ENCODE measurements around the gene BMP6. TPM values are rescaled to one million over a fixed set of nuclear protein-coding genes. Genes with fewer than 3 reads are reported as not detected.

The BMP6 gene
- polyA plus RNA-seq, 2 of the 4 experiments (the other 2 are of a cell fraction), result 8.4 to 23.0 TPM

GRCh38 chr6:7823552-7823951, 97.7 kb downstream of the BMP6 start:
- Histone ChIP-seq H3K4me1 (no peaks in the 10 kb centered on the region), H3K27ac (no peak overlapping the region), H3K9me3 (no peaks in the 10 kb centered on the region), H3K4me3 (no peak overlapping the region), H3K4me2 (no peak overlapping the region)
- no peak for FAIRE-seq
- ATAC-seq, result no peak
- ChIA-PET POLR2A (no interaction called here), CTCF (no interaction called here)
- WGBS (ENCODE audit: missing lambda C conversion rate), result 43% methylated on average over 3 of the region's 3 CpGs
- no peak for DNase-seq (ENCODE audit: low read depth in 1 of 2, low spot score in 1 of 2)
- TF ChIP-seq HOXA7 (CRISPR knock-in tag; IDR thresholded peaks at IDR 0.05), result no peak
- no peak for TF ChIP-seq TP53 (CRISPR knock-in tag; IDR thresholded peaks at IDR 0.05)
- TF ChIP-seq RARB (CRISPR knock-in tag; IDR thresholded peaks at IDR 0.05), result no peak
- TF ChIP-seq EP300 (IDR thresholded peaks at IDR 0.05), result no peak
- TF ChIP-seq RCOR1 (IDR thresholded peaks at IDR 0.05; ENCODE audit: low read depth, low read length), result no peak
- no peak for TF ChIP-seq PBX3 (IDR thresholded peaks at IDR 0.05)
- no peak for TF ChIP-seq FOSL2 (IDR thresholded peaks at IDR 0.05)
- TF ChIP-seq FOSL2 (CRISPR knock-in tag; IDR thresholded peaks at IDR 0.05), result no peak
- TF ChIP-seq JUN (IDR thresholded peaks at IDR 0.05), result no peak
- no peak for TF ChIP-seq FOXS1 (CRISPR knock-in tag; IDR thresholded peaks at IDR 0.05)
- no peak for TF ChIP-seq BCL3 (IDR thresholded peaks at IDR 0.05)
- TF ChIP-seq NPAS2 (CRISPR knock-in tag; IDR thresholded peaks at IDR 0.05; ENCODE audit: borderline replicate concordance), result no peak
- no peak for TF ChIP-seq GATA3 (IDR thresholded peaks at IDR 0.05; ENCODE audit: borderline replicate concordance)
- TF ChIP-seq HEYL (CRISPR knock-in tag; IDR thresholded peaks at IDR 0.05), result no peak
- TF ChIP-seq E2F6 (IDR thresholded peaks at IDR 0.05; ENCODE audit: borderline replicate concordance, low read depth), result no peak

GRCh38 chr6:7825986-7826385, 100.1 kb downstream of the BMP6 start:
- FAIRE-seq (no peak), DNase-seq (ENCODE audit: low read depth in 1 of 2, low spot score in 1 of 2) (no peak), ATAC-seq (no peak)
- ChIA-PET CTCF (no interaction called here), POLR2A (no interaction called here)
- Histone ChIP-seq H3K4me2 (no peak overlapping the region), H3K9me3 (no peaks in the 10 kb centered on the region), H3K27ac (no peak overlapping the region), H3K4me3 (no peak overlapping the region), H3K4me1 (no peaks in the 10 kb centered on the region)
- TF ChIP-seq ZFP36 (IDR thresholded peaks at IDR 0.05; ENCODE audit: borderline replicate concordance, partially characterized antibody), result no peak
- no peak for TF ChIP-seq ZNF302 (CRISPR knock-in tag; IDR thresholded peaks at IDR 0.05)
- no peak for TF ChIP-seq NFE2L2 (conservative IDR thresholded peaks at IDR 0.05; ENCODE audit: low read length)
- TF ChIP-seq HOXB13 (CRISPR knock-in tag; IDR thresholded peaks at IDR 0.05; ENCODE audit: low read depth), result no peak
- no peak for TF ChIP-seq RCOR1 (IDR thresholded peaks at IDR 0.05; ENCODE audit: low read depth, low read length)
- TF ChIP-seq FOSL2 (IDR thresholded peaks at IDR 0.05), result no peak
- TF ChIP-seq FOSL2 (CRISPR knock-in tag; IDR thresholded peaks at IDR 0.05), result no peak
- TF ChIP-seq HMGXB4 (CRISPR knock-in tag; IDR thresholded peaks at IDR 0.05; ENCODE audit: borderline replicate concordance), result no peak
- no peak for TF ChIP-seq ESRRA (IDR thresholded peaks at IDR 0.05; ENCODE audit: borderline replicate concordance, low read length)
- TF ChIP-seq ZC3H11A (IDR thresholded peaks at IDR 0.05), result no peak
- no peak for TF ChIP-seq RAD21 (conservative IDR thresholded peaks at IDR 0.05 in 1 of 2, IDR thresholded peaks at IDR 0.05 in 1 of 2)
- TF ChIP-seq TP53 (CRISPR knock-in tag; IDR thresholded peaks at IDR 0.05), result no peak
- TF ChIP-seq SMC3 (IDR thresholded peaks at IDR 0.05), result no peak
- no peak for TF ChIP-seq TFCP2L1 (CRISPR knock-in tag; IDR thresholded peaks at IDR 0.05)
- no peak for TF ChIP-seq SREBF2 (IDR thresholded peaks at IDR 0.05)
- TF ChIP-seq GATA3 (IDR thresholded peaks at IDR 0.05; ENCODE audit: borderline replicate concordance), result no peak
- no peak for TF ChIP-seq FOSB (CRISPR knock-in tag; IDR thresholded peaks at IDR 0.05)
- 85% methylated on average over 5 of the region's 5 CpGs for WGBS (ENCODE audit: missing lambda C conversion rate)
